K562 (cell line): ENCODE results near the gene CPED1. TPM values are rescaled to one million over a fixed set of nuclear protein-coding genes. Genes with fewer than 3 reads are reported as not detected.

Experiments used
- BRD4 ChIP-seq: fragments of 200-600 bp; sonication (generic); IDR thresholded peaks from 2 replicates; pipeline ENCODE4 v1.6.1; 2017; ENCODE audit warnings: inconsistent platforms
- CBX1 ChIP-seq: sonication (generic); IDR thresholded peaks from 2 replicates; pipeline ENCODE4 v1.6.1; 2016; ENCODE audit warnings: antibody characterized with exemption, low read depth, mild to moderate bottlenecking
- CEBPB ChIP-seq: fragments of 450-650 bp; IDR thresholded peaks from 2 replicates; pipeline ENCODE4 v1.6.1; 2016; ENCODE audit warnings: missing genetic modification characterization, missing compliant biosample characterization
- CREB3 ChIP-seq: fragments of 450-650 bp; conservative IDR thresholded peaks from 2 replicates; pipeline ENCODE4 v1.6.1; 2016; ENCODE audit warnings: missing genetic modification characterization, low read depth, mild to moderate bottlenecking, missing compliant biosample characterization, moderate library complexity
- ELF1 ChIP-seq: fragments of 200-800 bp; sonication (Bioruptor generic); IDR thresholded peaks from 2 replicates; pipeline ENCODE4 v1.6.1; 2016; ENCODE audit warnings: missing genetic modification characterization, missing compliant biosample characterization
- ELK3 ChIP-seq: fragments of 450-650 bp; formaldehyde crosslinking; IDR thresholded peaks from 2 replicates; pipeline ENCODE4 v1.4.0; 2020; ENCODE audit warnings: mild to moderate bottlenecking
- EZH2 ChIP-seq: IDR thresholded peaks from 2 replicates; pipeline ENCODE4 v1.6.1; 2012; ENCODE audit warnings: low read depth, mild to moderate bottlenecking, inconsistent platforms, low read length, borderline replicate concordance
- FOXM1 ChIP-seq, 2 experiments: fragments of 450-650 bp in 1 of 2; sonication (generic) in 1 of 2; formaldehyde crosslinking in 1 of 2; IDR thresholded peaks; 2 replicates each; pipeline versions ENCODE4 v1.6.1 to v1.9.0; 2017 to 2022; ENCODE audit warnings: low read depth in 2 of 2, mild to moderate bottlenecking in 2 of 2, missing genetic modification reagents in 1 of 2, moderate library complexity in 1 of 2
- HMG20B ChIP-seq: fragments of 250-450 bp; sonication (Bioruptor Pico); IDR thresholded peaks from 2 replicates; pipeline ENCODE4 v1.5.0; 2021; ENCODE audit warnings: mild to moderate bottlenecking
- NFE2L1 ChIP-seq: fragments of 450-650 bp; IDR thresholded peaks from 2 replicates; pipeline ENCODE4 v1.6.1; 2016; ENCODE audit warnings: missing genetic modification characterization, low read depth, mild to moderate bottlenecking, missing compliant biosample characterization, moderate library complexity, borderline replicate concordance
- PCBP2 ChIP-seq: fragments of 200-400 bp; formaldehyde crosslinking; IDR thresholded peaks from 2 replicates; pipeline ENCODE4 v1.6.1; 2018; ENCODE audit warnings: low read length, low read depth, mild to moderate bottlenecking, moderate library complexity; ENCODE audit not compliant: poor library complexity, severe bottlenecking
- POLR2H ChIP-seq: IDR thresholded peaks from 2 replicates; pipeline ENCODE4 v1.6.1; 2016; ENCODE audit warnings: missing genetic modification characterization, low read depth, mild to moderate bottlenecking, control low read depth, missing compliant biosample characterization, moderate library complexity
- RHOXF2B ChIP-seq: fragments of 250-450 bp; sonication (Bioruptor Pico); conservative IDR thresholded peaks from 2 replicates; pipeline ENCODE4 v1.5.1; 2021
- SMARCA4 ChIP-seq: fragments of 450-650 bp; IDR thresholded peaks from 2 replicates; pipeline ENCODE4 v1.6.1; 2016
- STAG1 ChIP-seq: sonication (generic); formaldehyde crosslinking; IDR thresholded peaks from 2 replicates; pipeline ENCODE4 v1.5.0; 2020; ENCODE audit warnings: missing genetic modification reagents, borderline replicate concordance
- THRA ChIP-seq: fragments of 450-650 bp; IDR thresholded peaks from 2 replicates; pipeline ENCODE4 v1.6.1; 2017; ENCODE audit warnings: mild to moderate bottlenecking, moderate library complexity
- TRIM24 ChIP-seq, 2 experiments: fragments of 450-650 bp; IDR thresholded peaks; 2 replicates each; pipeline ENCODE4 v1.6.1; 2016
- ZNF12 ChIP-seq: sonication (generic); formaldehyde crosslinking; IDR thresholded peaks from 2 replicates; pipeline ENCODE4 v1.4.0; 2020; ENCODE audit warnings: mild to moderate bottlenecking, missing genetic modification reagents
- ZNF174 ChIP-seq: fragments of 250-450 bp; sonication (Bioruptor Pico); IDR thresholded peaks from 2 replicates; pipeline ENCODE4 v1.4.0; 2020; ENCODE audit warnings: mild to moderate bottlenecking
- ZNF609 ChIP-seq: sonication (generic); formaldehyde crosslinking; IDR thresholded peaks from 2 replicates; pipeline ENCODE4 v1.8.1; 2023; ENCODE audit warnings: missing genetic modification reagents, mild to moderate bottlenecking, borderline replicate concordance
- polyA plus RNA-seq, 8 experiments: library from polyadenylated mRNA; depleted of rRNA in 4 of 8; stranded (reverse) in 5 of 8; unstranded in 3 of 8; fragments of >200 nt; fragmentation: Nextera tagmentation in 2 of 8; fragmentation: Illumina TruSeq in 1 of 8; extraction: Ambion mirVana in 2 of 8; extraction: Trizol in 1 of 8; gene quantifications; 2 replicates each; pipeline versions ENCODE4 v1.2.1 to v1.2.3, GENCODE V29; 2011 to 2014; ENCODE audit warnings: inconsistent platforms in 1 of 8, missing spikeins in 1 of 8
- total RNA-seq, 7 experiments: library from RNA; depleted of rRNA in 6 of 7; stranded (reverse); fragments of >200 nt in 6 of 7; fragmentation: Illumina TruSeq in 2 of 7; extraction: Trizol in 2 of 7; gene quantifications; 2 replicates each; pipeline versions ENCODE4 v1.2.1 to v1.2.3, GENCODE V29; 2011 to 2021; ENCODE audit warnings: low replicate concordance in 1 of 7

The CPED1 gene
- total and polyA plus RNA-seq, 9 of the 15 experiments (the other 6 are each of a cell fraction or from before 2014, with no cell fraction given): 195 to 393 (median 290) TPM

GRCh38 chr7:120988591-120989256 is at the start of gene CPED1 (continued):
- TF ChIP-seq ELK3 (CRISPR knock-in tag) (0 out of 2 replicates have a peak, but pooled peaks have one; percentile 62), THRA (no peak), RHOXF2B (CRISPR knock-in tag) (no peak), ZNF12 (CRISPR knock-in tag) (no peak), ELF1 (tag) (no peak), BRD4 (no peak), HMG20B (CRISPR knock-in tag) (no peak), EZH2 (no peak), PCBP2 (no peak), CEBPB (tag) (no peak), SMARCA4 (peak; percentile 53), ZNF609 (CRISPR knock-in tag) (no peak), STAG1 (CRISPR knock-in tag) (no peak), ZNF174 (CRISPR knock-in tag) (0 out of 2 replicates have a peak, but pooled peaks have one; percentile 81), NFE2L1 (tag) (no peak), POLR2H (tag) (0 out of 2 replicates have a peak, but pooled peaks have one; percentile 62), FOXM1 (IDR thresholded peaks at IDR 0.05; ENCODE audit: low read depth) (0 out of 2 replicates have a peak, but pooled peaks have one; percentile 30), FOXM1 (CRISPR knock-in tag; IDR thresholded peaks at IDR 0.05; ENCODE audit: low read depth) (no peak), CREB3 (no peak), TRIM24 (IDR thresholded peaks at IDR 0.05) (no peak), CBX1 (peak; percentile 77; the same call in 1 of the 2 replicates)
